GM18526 (cell line): Measurements from ENCODE around the gene PNPLA7.

ENCODE experiments used
- POLR2A ChIP-seq: IDR thresholded peaks from 3 replicates; pipeline ENCODE4 v1.6.1; 2011; ENCODE audit not compliant: insufficient read length; ENCODE audit errors: extremely low read depth

Gene PNPLA7

DNA sequence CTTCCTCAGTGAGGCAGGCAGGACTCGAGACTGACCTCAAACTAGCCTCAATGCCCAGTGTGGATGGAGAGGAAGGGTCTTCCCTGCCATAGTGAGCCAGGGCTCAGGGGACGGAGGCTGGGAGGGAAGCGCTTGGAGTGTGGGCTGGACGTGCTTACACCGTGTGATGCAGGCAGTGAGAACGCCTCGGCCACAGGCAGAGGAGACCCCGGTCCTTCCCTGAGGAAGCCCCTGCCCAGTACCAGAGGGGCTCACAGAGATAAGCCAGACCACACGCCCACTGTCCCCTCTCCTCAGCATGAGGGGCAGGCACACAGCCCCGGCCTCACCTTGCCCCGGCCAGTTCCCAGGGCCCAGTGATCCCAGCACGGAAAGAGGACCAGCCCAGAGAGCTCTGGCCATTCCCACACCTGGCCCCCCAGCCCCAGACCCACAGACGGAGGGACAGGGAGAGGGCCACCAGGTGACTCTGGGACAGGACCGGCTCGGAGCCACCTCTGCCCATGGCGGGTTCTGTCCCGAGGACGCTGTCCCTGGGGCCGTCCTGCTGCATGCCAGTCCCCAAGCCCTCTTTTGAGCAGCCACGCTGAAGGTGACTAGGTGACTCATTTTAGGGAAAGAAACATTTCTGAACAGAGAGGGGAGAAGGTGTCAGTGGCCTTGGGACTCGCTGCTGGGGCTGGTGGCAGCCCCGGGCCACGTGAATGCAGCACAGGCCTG, 85.0 kb downstream of the PNPLA7 start:
- no peak for TF ChIP-seq POLR2A

DNA sequence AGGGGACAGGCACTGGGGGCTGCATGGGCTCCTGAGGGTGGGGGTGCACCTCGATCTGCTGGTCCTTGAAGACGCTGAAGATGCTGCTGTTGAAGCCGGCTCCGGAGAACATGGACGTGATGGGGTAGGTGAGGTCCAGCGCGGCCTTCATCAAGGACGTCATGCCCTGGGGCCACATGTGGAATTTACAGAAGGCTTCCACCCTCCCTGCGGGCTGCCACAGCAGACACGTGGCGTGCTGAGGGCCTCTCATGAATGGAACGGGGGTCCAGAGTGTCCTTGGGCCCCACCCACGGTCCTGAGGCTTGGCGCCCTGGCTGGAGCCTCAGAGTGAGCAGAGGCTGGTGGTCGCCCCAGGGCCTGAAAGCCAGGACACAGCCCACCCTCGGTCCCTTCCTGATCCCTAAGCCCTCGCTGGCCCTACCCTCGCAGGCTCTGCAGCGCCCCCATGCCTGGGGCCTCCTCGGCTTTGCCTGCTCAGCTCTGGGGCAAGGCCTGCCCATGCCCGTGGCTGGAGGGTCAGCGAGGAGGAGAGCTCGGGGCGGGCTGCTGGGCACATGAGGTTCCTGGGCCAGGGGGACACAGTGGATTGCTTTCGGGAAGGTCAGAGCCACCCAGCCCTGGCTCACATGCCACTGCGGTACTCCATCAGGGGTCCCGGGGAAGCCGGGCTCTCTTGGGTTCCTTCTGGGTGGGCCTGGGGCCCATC, 85.8 kb downstream of the PNPLA7 start:
- TF ChIP-seq POLR2A = no peak

DNA sequence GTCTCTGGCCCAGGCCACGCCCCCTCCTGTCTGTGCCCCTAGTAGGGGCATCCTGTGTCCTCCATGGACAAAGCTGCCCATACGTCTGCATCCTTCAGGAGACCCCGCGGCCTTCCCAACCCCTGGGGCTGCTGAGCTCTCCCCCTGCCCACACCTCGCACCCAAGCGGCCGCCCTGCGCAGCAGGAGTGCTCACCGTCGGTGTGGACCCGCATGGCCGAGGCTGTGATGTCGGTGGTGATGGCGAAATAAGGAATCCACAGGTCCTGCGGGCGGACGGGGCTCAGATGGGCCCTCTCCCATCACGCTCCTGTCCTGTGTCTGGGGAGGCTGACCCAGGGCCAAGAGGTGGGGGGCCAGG, 86.3 kb downstream of the PNPLA7 start:
- no peak for TF ChIP-seq POLR2A

DNA sequence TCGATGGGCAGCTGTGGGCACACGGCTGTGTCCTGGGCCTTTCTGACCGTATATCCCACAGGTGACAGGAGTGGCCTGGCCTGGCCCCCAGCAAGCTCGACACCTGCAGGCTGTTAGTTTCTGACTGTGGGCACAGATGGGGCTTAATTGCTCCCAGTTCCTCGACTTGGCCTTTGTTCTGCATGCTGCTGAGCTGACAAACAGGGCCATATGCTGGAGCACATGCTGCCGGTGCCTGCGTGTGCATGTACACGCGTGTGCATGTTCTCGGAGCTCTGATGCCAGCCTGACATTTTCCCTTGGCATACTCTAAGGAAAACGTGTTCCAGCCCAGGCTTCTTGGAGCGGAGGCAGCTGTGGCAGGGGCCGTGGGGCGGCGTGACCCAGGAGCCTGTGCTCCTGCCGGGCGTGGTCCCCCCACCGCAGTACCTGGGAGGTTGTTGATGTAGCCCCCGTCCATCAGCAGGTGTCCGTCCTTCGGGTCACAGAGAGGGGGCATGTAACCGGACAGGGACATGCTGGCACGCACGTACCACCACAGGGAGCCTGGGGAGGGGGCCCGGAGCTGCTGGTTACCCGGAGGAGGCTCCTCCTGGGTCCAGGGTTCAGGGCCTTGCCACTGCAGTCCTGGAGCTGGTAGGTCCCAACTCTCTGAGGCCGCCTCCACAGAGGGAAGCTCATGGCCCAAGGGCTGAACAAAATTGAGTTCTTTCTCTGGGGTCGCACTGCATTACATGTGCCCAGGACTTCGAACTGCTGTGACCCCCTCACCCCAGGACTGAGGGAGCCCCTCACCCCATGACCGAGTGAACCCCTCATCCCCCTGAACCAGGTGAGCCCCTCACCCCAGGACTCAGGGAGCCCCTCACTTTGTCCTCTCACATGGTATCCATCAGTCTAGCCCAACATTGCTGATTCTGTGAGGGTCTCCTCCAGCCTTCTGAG, 86.9 kb downstream of the PNPLA7 start:
- no peak for TF ChIP-seq POLR2A

DNA sequence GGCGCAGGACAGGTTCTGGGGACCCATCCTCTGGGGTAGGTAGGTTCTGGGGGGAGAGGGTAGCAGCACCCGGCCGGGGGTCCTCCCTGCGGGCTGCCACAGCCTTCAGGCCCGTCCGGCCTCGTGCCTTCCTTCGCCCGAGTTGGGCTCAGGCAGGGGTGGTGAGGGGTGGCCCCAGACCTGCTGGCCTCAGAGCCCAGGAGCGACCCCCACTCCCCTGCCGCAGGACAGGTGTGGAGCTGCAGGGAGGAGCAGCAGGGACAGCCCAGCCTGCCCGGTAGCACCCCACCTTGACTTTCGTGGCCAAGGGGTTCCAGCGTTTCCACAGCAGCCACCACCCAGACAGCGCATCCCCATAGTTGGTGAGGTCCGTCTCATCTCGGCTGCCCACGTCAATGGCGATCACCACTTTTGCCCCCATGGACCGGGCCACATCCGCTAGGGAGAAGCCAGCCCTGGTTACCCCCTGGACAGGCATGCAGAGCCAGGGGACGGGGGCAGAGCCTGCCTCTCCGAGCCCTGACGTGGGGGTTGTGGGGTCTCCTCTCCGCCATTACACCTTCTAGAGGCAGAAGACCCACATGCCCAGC, 87.7 kb downstream of the PNPLA7 start:
- no peak for TF ChIP-seq POLR2A

DNA sequence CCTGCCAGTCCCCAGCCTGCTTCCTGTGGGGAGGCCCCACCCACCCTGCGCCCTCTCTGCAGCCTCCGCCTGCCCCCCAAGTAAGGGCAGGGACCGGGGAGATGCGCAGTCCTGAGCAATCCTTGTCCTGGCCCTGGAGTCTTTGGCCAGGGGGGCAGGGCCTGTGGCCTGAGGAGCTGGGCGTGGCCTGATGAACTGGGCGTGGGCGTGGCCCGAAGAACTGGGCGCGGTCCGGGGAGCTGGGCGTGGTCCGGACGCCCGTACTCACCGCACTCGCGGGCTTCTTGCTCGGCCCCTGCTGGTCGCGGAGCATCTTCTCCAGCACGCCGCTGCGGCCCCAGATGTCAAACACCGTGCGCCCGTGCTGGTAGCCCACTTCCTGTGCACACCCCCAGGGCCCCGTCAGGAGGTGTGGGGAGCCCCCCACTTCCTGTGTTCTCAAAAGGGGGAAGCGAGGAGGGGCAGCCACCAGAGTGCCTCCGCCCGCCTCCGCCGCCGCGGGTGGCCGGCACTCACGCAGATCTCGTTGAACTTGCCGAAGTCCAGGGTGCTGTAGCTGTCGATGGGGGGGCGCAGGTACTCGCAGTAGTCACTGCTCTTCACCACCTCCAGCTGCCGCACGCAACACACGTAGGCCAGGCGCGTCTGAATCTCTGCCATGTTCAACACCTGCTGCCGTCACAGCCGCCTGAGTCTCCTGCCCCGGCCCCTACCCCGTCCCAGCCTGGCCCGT, 88.4 kb downstream of the PNPLA7 start:
- peak; percentile 58 for TF ChIP-seq POLR2A

DNA sequence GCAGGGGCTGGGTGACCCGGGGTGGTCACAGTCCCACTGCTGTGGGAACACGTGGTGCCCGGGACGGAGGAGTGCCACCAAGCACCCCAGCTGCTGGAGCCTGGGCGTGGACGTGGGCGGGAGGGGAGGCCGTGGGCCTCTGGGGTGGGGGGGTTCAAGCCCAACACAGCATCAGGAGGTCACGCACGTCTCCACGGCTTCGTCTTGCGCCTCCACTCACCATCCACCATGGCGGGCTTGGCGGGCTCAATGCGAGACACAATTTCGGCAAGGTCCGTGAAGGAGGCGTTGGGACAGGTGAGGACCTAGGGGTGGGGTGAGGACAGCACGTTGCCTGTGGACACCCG, 88.9 kb downstream of the PNPLA7 start:
- TF ChIP-seq POLR2A = no peak

DNA sequence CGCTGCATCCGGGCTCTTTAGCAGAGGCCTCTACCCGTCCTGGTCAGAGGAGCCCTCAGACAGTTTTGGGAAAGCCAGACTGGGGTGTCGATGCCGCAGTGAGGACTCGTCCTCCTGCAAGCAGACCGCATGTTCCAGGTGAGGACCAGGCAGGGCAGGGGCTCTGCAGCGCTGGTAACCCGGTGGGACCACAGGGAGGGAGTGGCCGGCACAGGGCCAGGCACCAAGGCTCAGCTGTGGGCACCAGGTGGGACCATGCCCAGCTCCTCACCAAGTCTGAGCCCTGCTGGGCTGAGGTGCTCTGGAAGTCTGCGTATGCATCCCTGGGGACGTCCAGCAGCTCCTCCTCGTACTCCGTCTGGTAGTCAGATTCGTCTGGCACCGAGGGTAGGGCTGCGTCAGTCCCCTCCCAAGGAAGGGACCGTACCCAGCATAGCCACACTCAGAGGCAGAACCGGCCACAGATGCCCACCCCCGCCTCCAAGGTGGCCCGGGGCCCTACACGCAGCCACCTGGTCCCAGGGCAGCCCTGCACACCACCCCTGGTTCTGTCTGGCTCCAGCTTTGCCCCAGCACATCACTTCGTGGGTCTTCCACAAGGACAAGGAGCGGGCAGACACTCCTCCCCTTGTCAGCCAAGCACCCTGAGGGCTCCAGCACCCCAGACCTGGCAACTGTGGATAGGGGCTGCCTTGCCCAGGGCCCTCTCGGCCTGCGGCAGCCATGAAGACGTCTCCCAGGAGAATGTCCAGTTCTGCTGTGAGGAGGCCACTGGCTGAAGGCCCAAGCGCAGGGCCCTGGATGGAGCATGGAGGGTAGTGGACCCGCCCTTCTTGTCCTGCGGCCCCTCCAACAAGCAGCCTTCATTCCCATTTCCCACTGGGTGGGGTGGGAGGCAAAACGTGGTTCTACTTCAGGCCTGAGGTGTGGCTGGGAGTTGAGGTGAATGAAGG, 89.6 kb downstream of the PNPLA7 start:
- TF ChIP-seq POLR2A = no peak

DNA sequence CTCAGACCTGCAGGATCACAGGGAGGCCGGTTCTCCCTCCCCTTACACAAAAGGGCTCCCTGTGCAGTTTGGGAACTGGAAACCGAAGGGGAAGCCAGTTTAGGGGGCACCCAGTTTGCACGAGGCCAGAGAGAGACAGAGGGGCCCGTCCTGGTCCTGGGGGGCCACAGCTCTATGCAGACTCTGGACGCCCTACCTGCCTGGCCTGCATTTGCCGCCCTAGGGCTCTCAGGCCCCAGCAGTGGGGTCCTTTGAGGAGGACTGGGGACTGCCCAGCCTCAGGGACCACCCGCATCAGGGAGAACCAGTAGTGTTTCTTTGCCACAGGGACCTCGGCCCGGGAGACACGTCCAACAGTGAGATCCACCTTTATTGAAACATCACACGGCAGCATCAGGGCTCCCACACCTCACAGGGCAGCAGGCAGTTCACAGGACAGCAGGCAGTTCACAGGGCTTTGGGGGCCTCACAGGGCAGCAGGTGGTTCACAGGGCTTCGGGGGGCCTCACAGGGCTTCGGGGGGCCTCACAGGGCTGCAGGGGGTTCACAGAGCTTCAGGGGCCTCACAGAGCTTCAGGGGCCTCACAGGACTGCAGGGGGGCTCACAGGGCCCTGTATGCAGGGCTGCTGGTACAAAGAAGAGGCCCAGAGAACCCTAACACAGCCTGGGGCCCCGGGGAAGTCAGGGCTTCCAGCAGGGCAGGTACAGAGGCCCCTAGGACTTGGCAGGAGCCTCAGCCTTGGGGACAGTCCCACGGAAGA, 90.4 kb downstream of the PNPLA7 start:
- no peak for TF ChIP-seq POLR2A

DNA sequence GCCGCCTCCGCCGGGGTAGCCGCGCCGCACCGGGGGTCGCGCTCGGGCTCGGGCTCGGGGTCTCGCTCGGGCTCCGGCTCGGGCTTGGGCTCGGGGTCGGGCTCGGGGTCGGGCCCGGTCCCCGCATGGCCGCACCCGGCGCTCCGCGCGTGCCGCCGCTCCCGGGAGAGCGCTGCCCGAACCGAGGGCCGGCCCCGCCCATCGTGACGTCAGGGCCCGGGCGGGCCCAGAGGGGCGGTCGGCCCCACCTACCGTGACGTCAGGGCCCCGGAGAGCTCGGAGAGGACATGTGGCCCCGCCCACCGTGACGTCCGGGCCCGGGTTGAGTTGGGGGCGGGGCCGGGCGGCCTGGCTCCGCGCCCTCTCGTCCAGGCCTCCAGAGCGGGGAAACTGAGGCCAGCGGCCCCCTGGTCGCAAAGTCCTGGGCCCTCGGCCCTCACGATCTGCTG, 91.0 kb downstream of the PNPLA7 start, which contains the start of gene NSMF:
TSS of gene NSMF (minus strand) at position 183 of the 449 bp plus-strand sequence. CDS start 232 bp downstream, outside the sequence.
- TF ChIP-seq POLR2A = peak; percentile 62

DNA sequence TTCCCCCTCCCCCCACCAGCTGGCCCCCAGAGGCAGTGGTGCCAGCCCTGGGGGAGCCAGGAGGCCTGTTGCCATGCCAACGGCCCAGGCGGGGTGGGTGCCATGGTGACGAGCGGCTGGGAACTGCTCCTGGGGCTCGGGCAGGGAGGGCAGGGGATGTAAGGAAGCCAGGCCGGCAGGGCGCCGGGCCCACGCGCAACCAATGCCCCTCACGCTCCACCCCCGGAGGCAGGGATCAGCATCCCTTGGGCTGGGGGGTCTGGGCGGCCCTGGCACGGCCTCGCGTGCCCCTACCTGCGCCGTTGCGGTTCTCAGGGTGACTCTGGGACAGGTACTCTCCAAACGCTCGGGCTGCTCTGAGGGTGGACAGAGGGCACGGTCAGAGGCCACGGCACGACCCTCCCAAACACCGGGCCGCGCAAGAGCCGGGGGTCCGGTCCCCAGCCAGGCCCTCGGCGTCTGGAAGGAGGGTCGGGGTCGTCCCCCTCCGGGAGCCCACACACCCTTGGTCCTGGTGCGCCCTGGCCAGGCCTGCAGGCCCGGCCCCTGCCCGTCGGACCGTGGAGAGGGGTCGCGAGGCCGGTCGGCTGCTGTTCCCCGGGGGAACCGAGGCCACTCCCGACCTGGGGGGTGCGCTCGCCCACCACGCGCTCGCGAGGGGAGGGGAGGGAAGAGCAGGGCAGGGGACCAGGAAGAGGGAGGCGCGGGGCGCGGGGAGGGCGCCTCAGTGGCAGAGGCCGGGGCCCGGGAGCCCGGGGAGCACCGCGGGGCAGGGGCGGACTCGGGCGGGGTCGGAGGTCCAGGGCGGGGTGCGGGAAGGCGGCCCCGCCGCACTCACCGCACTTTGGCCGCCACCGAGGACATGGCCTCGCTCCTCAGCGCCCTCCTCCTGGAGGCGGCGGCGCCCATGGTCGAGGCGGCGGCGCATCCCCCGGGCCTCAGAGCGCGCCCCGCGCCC, 91.7 kb downstream of the PNPLA7 start:
- no peak for TF ChIP-seq POLR2A

DNA sequence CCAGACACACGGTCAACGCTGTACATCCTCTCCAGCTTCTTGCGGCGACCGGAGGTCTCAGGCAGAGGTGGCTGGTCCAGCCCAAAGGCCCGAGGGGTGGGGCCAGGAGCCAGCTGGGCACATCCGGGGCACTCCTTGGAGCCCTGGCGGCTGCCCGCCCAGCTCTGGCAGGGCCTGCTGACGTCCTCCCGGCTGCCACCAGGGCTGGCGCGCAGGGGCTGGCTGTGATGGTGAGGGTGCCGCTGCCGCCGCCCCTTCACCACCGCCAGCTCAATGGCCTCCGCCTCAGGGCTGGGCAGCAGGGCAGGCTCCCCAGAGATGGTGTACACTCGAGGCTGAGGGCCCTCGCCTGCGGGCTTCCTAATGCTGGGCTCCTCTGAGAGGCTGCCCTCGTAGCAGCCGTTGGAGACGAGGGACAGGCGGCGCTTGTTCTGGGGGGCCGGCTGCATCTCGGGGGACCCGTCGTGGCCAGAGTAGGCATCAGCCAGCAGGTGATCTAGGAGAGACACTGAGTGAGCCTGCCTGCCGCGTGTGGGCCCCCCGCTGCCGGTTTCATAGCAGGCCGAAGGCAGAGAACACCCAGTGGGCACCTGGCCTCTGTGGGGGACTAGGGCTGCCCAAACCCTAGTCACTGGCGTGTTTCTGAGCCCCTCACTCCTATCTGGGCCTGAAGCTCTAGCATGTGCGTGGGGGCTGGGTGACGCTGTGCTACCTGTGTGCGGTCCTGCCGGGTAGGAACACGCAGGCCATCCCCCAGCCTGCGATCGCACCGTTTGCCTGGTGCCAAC, 92.6 kb downstream of the PNPLA7 start:
- TF ChIP-seq POLR2A = no peak
